ENCODE data around the gene FBF1.

DNA sequence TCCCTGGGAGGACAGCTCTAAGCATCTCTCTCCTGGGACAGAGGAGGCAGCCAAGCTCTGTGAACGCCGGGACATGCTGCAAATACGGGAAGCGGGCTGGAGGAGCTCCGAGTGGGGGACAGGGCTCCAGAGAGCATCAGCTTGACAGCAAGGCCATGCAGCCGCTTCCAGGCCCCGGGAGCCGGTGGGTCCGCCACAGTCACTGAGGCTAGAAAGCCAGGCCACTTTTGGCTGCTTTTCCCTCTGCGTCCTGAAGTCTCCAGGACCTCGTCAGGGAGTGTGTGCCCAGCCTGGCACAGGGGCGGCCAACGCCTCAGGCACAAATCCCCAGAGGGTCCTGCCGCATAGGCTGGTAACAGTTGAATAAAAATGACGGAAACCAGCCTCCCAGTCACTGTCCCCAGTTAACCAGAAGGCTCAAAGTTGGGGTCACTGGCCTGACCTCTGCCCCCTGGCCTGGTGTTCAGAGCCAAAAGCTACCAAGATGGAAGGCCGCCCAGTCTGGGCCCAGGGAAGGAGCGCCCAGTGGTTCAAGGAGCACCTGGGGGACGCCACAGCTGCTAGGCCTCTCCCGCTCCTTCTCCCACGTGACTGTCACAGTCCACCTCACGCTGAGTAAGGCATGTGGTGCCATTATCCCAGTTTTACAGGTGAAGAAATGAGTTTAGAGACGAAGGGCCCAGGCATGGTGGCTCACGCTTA is 40.9 kb downstream of the FBF1 start:
- TF ChIP-seq, protein P1, sequence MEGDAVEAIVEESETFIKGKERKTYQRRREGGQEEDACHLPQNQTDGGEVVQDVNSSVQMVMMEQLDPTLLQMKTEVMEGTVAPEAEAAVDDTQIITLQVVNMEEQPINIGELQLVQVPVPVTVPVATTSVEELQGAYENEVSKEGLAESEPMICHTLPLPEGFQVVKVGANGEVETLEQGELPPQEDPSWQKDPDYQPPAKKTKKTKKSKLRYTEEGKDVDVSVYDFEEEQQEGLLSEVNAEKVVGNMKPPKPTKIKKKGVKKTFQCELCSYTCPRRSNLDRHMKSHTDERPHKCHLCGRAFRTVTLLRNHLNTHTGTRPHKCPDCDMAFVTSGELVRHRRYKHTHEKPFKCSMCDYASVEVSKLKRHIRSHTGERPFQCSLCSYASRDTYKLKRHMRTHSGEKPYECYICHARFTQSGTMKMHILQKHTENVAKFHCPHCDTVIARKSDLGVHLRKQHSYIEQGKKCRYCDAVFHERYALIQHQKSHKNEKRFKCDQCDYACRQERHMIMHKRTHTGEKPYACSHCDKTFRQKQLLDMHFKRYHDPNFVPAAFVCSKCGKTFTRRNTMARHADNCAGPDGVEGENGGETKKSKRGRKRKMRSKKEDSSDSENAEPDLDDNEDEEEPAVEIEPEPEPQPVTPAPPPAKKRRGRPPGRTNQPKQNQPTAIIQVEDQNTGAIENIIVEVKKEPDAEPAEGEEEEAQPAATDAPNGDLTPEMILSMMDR (IDR thresholded peaks at IDR 0.05), result no peak
- TF ChIP-seq POLR2A (IDR thresholded peaks at IDR 0.05) (no peak), POLR2AphosphoS5 (IDR thresholded peaks at IDR 0.05) (no peak)

Measured in suprapubic skin (tissue), 4 donors.